Ovary (tissue), 9 donors: ENCODE data around the gene ATG9B. TPM values are rescaled to one million over a fixed set of nuclear protein-coding genes. Genes with fewer than 3 reads are reported as not detected.

ENCODE experiments used
- DNase-seq, 5 donors: peaks; one replicate each; pipeline ENCODE4 v3.0.0-alpha.2; 2019 to 2020
- H3K27ac ChIP-seq, 2 donors: fragments of 200-600 bp; one replicate each; pipeline versions ENCODE4 v1.5.1 to v1.8.0; 2019 to 2022
- H3K27me3 ChIP-seq: fragments of 200-600 bp; one replicate; pipeline ENCODE4 v1.8.0; 2022
- H3K36me3 ChIP-seq: fragments of 200-600 bp; sonication (generic); one replicate; pipeline ENCODE4 v1.5.1; 2019
- H3K4me1 ChIP-seq: one replicate; pipeline ENCODE4 v1.8.1; 2013; ENCODE audit warnings: mild to moderate bottlenecking, moderate library complexity; ENCODE audit not compliant: insufficient read depth
- H3K4me3 ChIP-seq: fragments of 200-600 bp; sonication (generic); one replicate; pipeline ENCODE4 v1.5.1; 2017
- H3K9me3 ChIP-seq, 2 donors: fragments of 200-600 bp in 1 of 2; sonication (generic) in 1 of 2; one replicate each; pipeline versions ENCODE4 v1.5.1 to v1.8.1; 2013 to 2019; ENCODE audit warnings: mild to moderate bottlenecking in 1 of 2, moderate library complexity in 1 of 2
- CTCF ChIP-seq, 3 donors: fragments of 450-650 bp in 2 of 3; fragments of 200-600 bp in 1 of 3; IDR thresholded peaks; one replicate each; pipeline versions ENCODE4 v1.5.1 to v1.8.0; 2016 to 2022; ENCODE audit warnings: antibody characterized with exemption in 3 of 3, mild to moderate bottlenecking in 1 of 3
- EP300 ChIP-seq: sonication (generic); formaldehyde crosslinking; IDR thresholded peaks from one replicate; pipeline ENCODE4 v1.6.1; 2017; ENCODE audit warnings: antibody characterized with exemption
- POLR2A ChIP-seq: fragments of 450-650 bp; IDR thresholded peaks from one replicate; pipeline ENCODE4 v1.6.1; 2017; ENCODE audit warnings: antibody characterized with exemption, mild to moderate bottlenecking, moderate library complexity
- WGBS, 3 donors: extraction: QIAGEN DNeasy Blood & Tissue Kit in 1 of 3; methylation state at CpG; one replicate each; pipeline versions ENCODE4 v1.1.5 to v1.1.7; 2013 to 2017; 5-methylcytosine and 5-hydroxymethylcytosine counted together
- intact Hi-C, 4 donors: fragments of 100-400 bp; cut with DNase I; formaldehyde crosslinking; loops; one replicate each; pipeline versions ENCODE4 v1.11.0 to v1.15.1; 2022 to 2023
- polyA plus RNA-seq, 2 donors: library from polyadenylated mRNA; stranded (reverse); fragments of 200-250 nt in 1 of 2; fragments of 350-450 nt in 1 of 2; fragmentation: Illumina TruSeq in 1 of 2; extraction: RNeasy Lipid Tissue Mini Kit (QIAGEN cat#74804) in 1 of 2; gene quantifications; one replicate each; pipeline ENCODE4 v1.2.3, GENCODE V29; 2013 to 2014
- total RNA-seq, 7 donors: library from RNA; depleted of rRNA in 2 of 7; stranded (reverse); fragments of >200 nt in 2 of 7; fragmentation: NEBNext Ultra II Directional in 3 of 7; extraction: Animal tissue kit (Norgen Biotek cat#: 25700) in 3 of 7; gene quantifications; one replicate each; pipeline versions ENCODE4 v1.1.0 to v1.2.4, GENCODE V29; 2016 to 2023
- donor health status: DM: no; HTN: no; CAD: no; lungs with moderate emphysema.
- donor health status: DM: no; HTN: no; CAD: no.
- donor health status: Bipolar disorder and iron deficiency.
- donor health status: DM: yes; HTN: yes; CAD: no.
- donor health status: DM: no; HTN: no; CAD: no.
- donor health status: DM: yes; HTN: yes; CAD: no.

The ATG9B gene
- total and polyA plus RNA-seq, 9 donors: 0.03 to 1.0 (median 0.35) TPM

- no peaks in the 10 kb centered on the region for H3K9me3 ChIP-seq
- DNase-seq: no peak
- peaks cover 12% of the 10 kb centered on the region for H3K4me1 ChIP-seq
- intact Hi-C loops: no loop called here
- H3K4me3 ChIP-seq: no peak overlapping the region
- no peaks in the 10 kb centered on the region for H3K27me3 ChIP-seq
- no peak overlapping the region for H3K27ac ChIP-seq
- TF ChIP-seq CTCF (IDR thresholded peaks at IDR 0.05) (no peak), POLR2A (no peak), EP300 (no peak)
- WGBS, 3 donors: 83 to 88% (median 84%) methylated on average over 6 of the region's 6 CpGs
- H3K36me3 ChIP-seq: no peaks in the 10 kb centered on the region
Observed at GRCh38 chr7:151056283-151056665, 32.0 kb upstream of the ATG9B start.

- 88 to 96% (median 94%) methylated on average over 8 of the region's 8 CpGs for WGBS, 3 donors
- H3K27ac ChIP-seq: no peak overlapping the region
- no peak overlapping the region for H3K4me3 ChIP-seq
- no peaks in the 10 kb centered on the region for H3K9me3 ChIP-seq
- no peaks in the 10 kb centered on the region for H3K36me3 ChIP-seq
- H3K27me3 ChIP-seq: no peaks in the 10 kb centered on the region
- DNase-seq: no peak
- TF ChIP-seq EP300 (no peak), POLR2A (no peak), CTCF (IDR thresholded peaks at IDR 0.05) (no peak)
- intact Hi-C loops: no loop called here
- peaks cover 6% of the 10 kb centered on the region for H3K4me1 ChIP-seq
Observed at GRCh38 chr7:151053751-151054150, 29.5 kb upstream of the ATG9B start.

GRCh38 chr7:151053096-151053495 is 28.8 kb upstream of the ATG9B start:
- H3K27me3 ChIP-seq: no peaks in the 10 kb centered on the region
- no peaks in the 10 kb centered on the region for H3K36me3 ChIP-seq
- intact Hi-C loops: no loop called here
- no peak for DNase-seq
- WGBS, 3 donors: 72 to 81% (median 80%) methylated on average over 4 of the region's 4 CpGs
- H3K9me3 ChIP-seq: no peaks in the 10 kb centered on the region
- peaks cover 6% of the 10 kb centered on the region for H3K4me1 ChIP-seq
- TF ChIP-seq EP300 (no peak), POLR2A (no peak), CTCF (IDR thresholded peaks at IDR 0.05) (no peak)
- no peak overlapping the region for H3K4me3 ChIP-seq
- H3K27ac ChIP-seq: no peak overlapping the region

- peak; percentile 60 to 83 (median 69) for DNase-seq
- 0 to 1% (median 1%) methylated on average over 34 to 50 of the region's 50 CpGs for WGBS, 3 donors
- Histone ChIP-seq H3K27me3 (no peaks in the 10 kb centered on the region), H3K27ac (no peak overlapping the region), H3K4me3 (no peak overlapping the region), H3K36me3 (no peaks in the 10 kb centered on the region), H3K9me3 (no peaks in the 10 kb centered on the region), H3K4me1 (peaks cover 3% of the 10 kb centered on the region)
- TF ChIP-seq CTCF (IDR thresholded peaks at IDR 0.05) (no peak), EP300 (no peak), POLR2A (no peak)
- intact Hi-C loops: no loop called here
Observed at GRCh38 chr7:151051108-151051507, 26.8 kb upstream of the ATG9B start.
